ENCODE measurements around the gene CACNA1E.

Gene CACNA1E

GRCh38 chr1:181501612-181502011 lies 18.3 kb downstream of the CACNA1E start:
- TF ChIP-seq CTCF (conservative IDR thresholded peaks at IDR 0.05; ENCODE audit: low read depth, low read length): no peak
- no peak for DNase-seq (ENCODE audit: low read depth)

GRCh38 chr1:181503171-181503810 lies 20.0 kb downstream of the CACNA1E start:
- DNase-seq (ENCODE audit: low read depth): peak; percentile 10
- H3K4me3 ChIP-seq (ENCODE audit: low read length): no peak overlapping the region
- TF ChIP-seq CTCF (conservative IDR thresholded peaks at IDR 0.05; ENCODE audit: low read depth, low read length): no peak

More at GRCh38 chr1:181501612-181502011, 18.3 kb downstream of the CACNA1E start:
- H3K4me3 ChIP-seq (ENCODE audit: low read length): no peak overlapping the region

GRCh38 chr1:181504399-181504842 lies 21.1 kb downstream of the CACNA1E start:
- peak; percentile 49 for TF ChIP-seq CTCF (conservative IDR thresholded peaks at IDR 0.05; ENCODE audit: low read depth, low read length)
- DNase-seq (ENCODE audit: low read depth): no peak
- H3K4me3 ChIP-seq (ENCODE audit: low read length): no peak overlapping the region

- TF ChIP-seq CTCF (conservative IDR thresholded peaks at IDR 0.05; ENCODE audit: low read depth, low read length): no peak
- no peak for DNase-seq (ENCODE audit: low read depth)
- no peak overlapping the region for H3K4me3 ChIP-seq (ENCODE audit: low read length)
Measured at GRCh38 chr1:181506563-181507353, 23.4 kb downstream of the CACNA1E start.

GRCh38 chr1:181508486-181509165 lies 25.3 kb downstream of the CACNA1E start:
- no peak overlapping the region for H3K4me3 ChIP-seq (ENCODE audit: low read length)
- DNase-seq (ENCODE audit: low read depth): peak; percentile 28
- TF ChIP-seq CTCF (conservative IDR thresholded peaks at IDR 0.05; ENCODE audit: low read depth, low read length): no peak

GRCh38 chr1:181513786-181514297 lies 30.5 kb downstream of the CACNA1E start:
- TF ChIP-seq CTCF (conservative IDR thresholded peaks at IDR 0.05; ENCODE audit: low read depth, low read length): no peak
- H3K4me3 ChIP-seq (ENCODE audit: low read length): no peak overlapping the region
- DNase-seq (ENCODE audit: low read depth): no peak

Data from retinal pigment epithelial cell (primary cell).